ENCODE results near the gene RAPGEF1.

The RAPGEF1 gene

DNA sequence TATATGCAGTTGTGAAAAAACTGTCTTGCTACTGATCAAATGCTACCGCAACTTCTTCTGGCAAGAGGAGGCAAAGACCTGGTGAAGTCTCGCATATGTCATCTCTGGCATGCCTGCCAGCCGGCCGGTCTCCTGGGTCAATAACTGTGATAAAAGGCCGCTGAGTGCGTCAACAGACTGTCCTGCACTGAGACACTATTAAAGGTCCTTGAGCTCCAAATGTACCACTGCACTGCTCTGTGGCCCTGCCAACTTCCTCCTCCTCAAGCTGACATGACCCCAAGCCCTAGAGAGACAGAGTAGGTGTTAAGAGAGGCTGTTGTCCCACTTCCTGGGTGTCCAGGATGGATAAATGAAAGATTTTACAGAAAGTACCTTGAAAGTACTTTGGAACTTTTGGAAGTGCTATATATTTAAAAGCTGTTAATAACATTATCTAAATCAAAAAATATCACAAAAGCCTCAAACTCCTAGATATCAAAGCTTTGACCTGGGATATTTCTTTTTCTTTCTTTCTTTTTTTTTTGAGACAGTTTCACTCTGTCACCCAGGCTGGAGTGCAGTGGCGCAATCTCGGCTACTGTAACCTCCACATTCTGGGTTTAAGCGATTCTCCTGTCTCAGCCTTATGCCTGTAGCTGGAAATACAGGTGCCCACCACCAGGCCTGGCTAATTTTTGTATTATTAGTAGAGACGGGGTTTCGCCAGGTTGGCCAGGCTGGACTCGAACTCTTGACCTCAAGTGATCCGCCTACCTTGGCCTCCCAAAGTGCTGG is 31.5 kb downstream of the RAPGEF1 start:
- Histone ChIP-seq H3F3A (ENCODE audit: insufficient read depth) (no peaks in the 10 kb centered on the region), H3K27ac (ENCODE audit: low read depth, low read length) (no peak overlapping the region), H3K79me2 (ENCODE audit: insufficient read depth, low read length) (peaks cover 96% of the 10 kb centered on the region), H2AFZ (ENCODE audit: low read depth, low read length, severe bottlenecking) (no peak overlapping the region), H4K20me1 (ENCODE audit: low read depth, low read length) (no peaks in the 10 kb centered on the region), H3K4me3 (ENCODE audit: insufficient read depth, low read length, poor library complexity, severe bottlenecking) (no peak overlapping the region), H3K36me3 (ENCODE audit: low read length) (no peaks in the 10 kb centered on the region), H3K27me3 (ENCODE audit: low read length) (no peaks in the 10 kb centered on the region), H3K9me3 (ENCODE audit: insufficient read depth, low read length) (no peaks in the 10 kb centered on the region), H3K9me2 (replicated peaks; ENCODE audit: insufficient read depth, low read length) (no peaks in the 10 kb centered on the region), H3K9ac (ENCODE audit: low read length) (no peak overlapping the region), H3K4me2 (ENCODE audit: low read depth, low read length, poor library complexity, severe bottlenecking) (no peak overlapping the region)
- TF ChIP-seq EZH2phosphoT487 (conservative IDR thresholded peaks at IDR 0.05; ENCODE audit: low read length) = no peak
- TF ChIP-seq, protein P1, sequence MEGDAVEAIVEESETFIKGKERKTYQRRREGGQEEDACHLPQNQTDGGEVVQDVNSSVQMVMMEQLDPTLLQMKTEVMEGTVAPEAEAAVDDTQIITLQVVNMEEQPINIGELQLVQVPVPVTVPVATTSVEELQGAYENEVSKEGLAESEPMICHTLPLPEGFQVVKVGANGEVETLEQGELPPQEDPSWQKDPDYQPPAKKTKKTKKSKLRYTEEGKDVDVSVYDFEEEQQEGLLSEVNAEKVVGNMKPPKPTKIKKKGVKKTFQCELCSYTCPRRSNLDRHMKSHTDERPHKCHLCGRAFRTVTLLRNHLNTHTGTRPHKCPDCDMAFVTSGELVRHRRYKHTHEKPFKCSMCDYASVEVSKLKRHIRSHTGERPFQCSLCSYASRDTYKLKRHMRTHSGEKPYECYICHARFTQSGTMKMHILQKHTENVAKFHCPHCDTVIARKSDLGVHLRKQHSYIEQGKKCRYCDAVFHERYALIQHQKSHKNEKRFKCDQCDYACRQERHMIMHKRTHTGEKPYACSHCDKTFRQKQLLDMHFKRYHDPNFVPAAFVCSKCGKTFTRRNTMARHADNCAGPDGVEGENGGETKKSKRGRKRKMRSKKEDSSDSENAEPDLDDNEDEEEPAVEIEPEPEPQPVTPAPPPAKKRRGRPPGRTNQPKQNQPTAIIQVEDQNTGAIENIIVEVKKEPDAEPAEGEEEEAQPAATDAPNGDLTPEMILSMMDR (IDR thresholded peaks at IDR 0.05; ENCODE audit: insufficient read depth, low read length, poor library complexity, severe bottlenecking) = no peak

DNA sequence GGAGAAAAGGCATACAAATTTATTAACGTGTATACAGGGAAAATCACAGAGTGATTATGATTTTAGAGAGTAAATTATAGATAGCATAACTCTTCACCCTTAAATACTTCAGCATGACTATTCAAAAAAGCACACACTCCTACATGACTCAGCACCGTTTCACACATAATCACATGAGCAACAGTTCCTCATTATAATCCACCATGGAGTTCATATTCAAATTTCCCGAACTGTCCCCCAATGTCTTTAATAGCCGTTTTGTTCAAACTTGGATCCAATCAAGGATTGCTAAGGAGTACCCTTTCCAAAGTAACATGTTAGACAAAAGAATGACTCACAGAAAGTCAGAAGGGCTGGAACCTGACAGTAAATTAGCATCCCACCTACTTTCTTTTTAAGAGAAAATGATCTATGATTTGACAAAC is 32.1 kb downstream of the RAPGEF1 start:
- Histone ChIP-seq H3K4me2 (ENCODE audit: low read depth, low read length, poor library complexity, severe bottlenecking) (no peak overlapping the region), H3K4me3 (ENCODE audit: insufficient read depth, low read length, poor library complexity, severe bottlenecking) (no peak overlapping the region), H3K9me2 (replicated peaks; ENCODE audit: insufficient read depth, low read length) (no peaks in the 10 kb centered on the region), H3K27ac (ENCODE audit: low read depth, low read length) (no peak overlapping the region), H3K9ac (ENCODE audit: low read length) (no peak overlapping the region), H4K20me1 (ENCODE audit: low read depth, low read length) (no peaks in the 10 kb centered on the region), H3K27me3 (ENCODE audit: low read length) (no peaks in the 10 kb centered on the region), H3K36me3 (ENCODE audit: low read length) (no peaks in the 10 kb centered on the region), H2AFZ (ENCODE audit: low read depth, low read length, severe bottlenecking) (no peak overlapping the region), H3K79me2 (ENCODE audit: insufficient read depth, low read length) (peaks cover 96% of the 10 kb centered on the region), H3F3A (ENCODE audit: insufficient read depth) (no peaks in the 10 kb centered on the region), H3K9me3 (ENCODE audit: insufficient read depth, low read length) (no peaks in the 10 kb centered on the region)
- no peak for TF ChIP-seq EZH2phosphoT487 (conservative IDR thresholded peaks at IDR 0.05; ENCODE audit: low read length)
- TF ChIP-seq, protein P1 (IDR thresholded peaks at IDR 0.05; ENCODE audit: insufficient read depth, low read length, poor library complexity, severe bottlenecking) = no peak

DNA sequence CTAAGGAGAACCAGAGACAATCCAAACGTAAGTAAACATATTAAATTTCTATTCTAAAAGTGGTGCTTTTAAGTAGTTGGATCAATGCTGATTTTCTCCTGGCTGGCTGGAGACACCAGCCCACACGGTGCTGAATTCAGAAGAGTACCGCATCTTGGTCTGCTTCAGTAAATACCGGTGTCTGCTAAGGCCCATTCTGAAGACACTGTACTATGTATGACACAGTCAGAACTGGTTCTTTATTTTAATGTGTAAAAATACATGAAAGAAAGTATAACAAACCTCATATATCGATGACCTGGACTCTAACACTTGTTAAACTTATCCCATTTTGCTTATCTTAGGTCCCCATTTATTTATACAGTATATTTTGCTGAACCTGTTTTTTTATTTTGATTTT is 32.8 kb downstream of the RAPGEF1 start:
- no peaks in the 10 kb centered on the region for H4K20me1 ChIP-seq (ENCODE audit: low read depth, low read length)
- no peaks in the 10 kb centered on the region for H3K9me2 ChIP-seq (replicated peaks; ENCODE audit: insufficient read depth, low read length)
- no peak overlapping the region for H3K4me2 ChIP-seq (ENCODE audit: low read depth, low read length, poor library complexity, severe bottlenecking)
- H3K79me2 ChIP-seq (ENCODE audit: insufficient read depth, low read length) = peaks cover 96% of the 10 kb centered on the region
- no peak for TF ChIP-seq EZH2phosphoT487 (conservative IDR thresholded peaks at IDR 0.05; ENCODE audit: low read length)
- TF ChIP-seq, protein P1 (IDR thresholded peaks at IDR 0.05; ENCODE audit: insufficient read depth, low read length, poor library complexity, severe bottlenecking) = no peak
- H3K27ac ChIP-seq (ENCODE audit: low read depth, low read length) = no peak overlapping the region
- H3K36me3 ChIP-seq (ENCODE audit: low read length) = no peaks in the 10 kb centered on the region
- H3K9ac ChIP-seq (ENCODE audit: low read length) = no peak overlapping the region
- no peaks in the 10 kb centered on the region for H3K9me3 ChIP-seq (ENCODE audit: insufficient read depth, low read length)
- no peaks in the 10 kb centered on the region for H3K27me3 ChIP-seq (ENCODE audit: low read length)
- H3K4me3 ChIP-seq (ENCODE audit: insufficient read depth, low read length, poor library complexity, severe bottlenecking) = no peak overlapping the region
- no peaks in the 10 kb centered on the region for H3F3A ChIP-seq (ENCODE audit: insufficient read depth)
- no peak overlapping the region for H2AFZ ChIP-seq (ENCODE audit: low read depth, low read length, severe bottlenecking)

All from SU-DHL-6 (cell line).